Left ventricle myocardium inferior (tissue), 1 donor: Measurements from ENCODE around the gene ANAPC15. TPM values are rescaled to one million over a fixed set of nuclear protein-coding genes. Genes with fewer than 3 reads are reported as not detected.
A peak's percentile ranks its signal among the peaks of the same experiment; 100 is the strongest.

Experiments used
- DNase-seq: peaks from one replicate; pipeline ENCODE4 v3.0.0-alpha.2; 2020
- H3K27ac ChIP-seq: fragments of 200-600 bp; replicated peaks from 2 replicates; pipeline ENCODE4 v1.8.0; 2021
- H3K27me3 ChIP-seq: fragments of 200-600 bp; 2 replicates; pipeline ENCODE4 v1.8.0; 2021; ENCODE audit warnings: low read depth
- H3K36me3 ChIP-seq: fragments of 200-600 bp; 2 replicates; pipeline ENCODE4 v1.8.0; 2021
- H3K4me1 ChIP-seq: fragments of 200-600 bp; 2 replicates; pipeline ENCODE4 v1.8.0; 2021
- H3K4me3 ChIP-seq: fragments of 200-600 bp; 2 replicates; pipeline ENCODE4 v1.8.0; 2021; ENCODE audit warnings: mild to moderate bottlenecking, moderate library complexity
- H3K9me3 ChIP-seq: fragments of 200-600 bp; replicated peaks from 2 replicates; pipeline ENCODE4 v1.8.0; 2021
- CTCF ChIP-seq: fragments of 200-600 bp; IDR thresholded peaks from 2 replicates; pipeline ENCODE4 v1.8.0; 2021; ENCODE audit warnings: antibody characterized with exemption, mild to moderate bottlenecking, borderline replicate concordance
- intact Hi-C: fragments of 100-400 bp; cut with micrococcal nuclease; formaldehyde crosslinking; loops from one replicate; pipeline ENCODE4 v1.11.0; 2022
- total RNA-seq: library from RNA; stranded (reverse); fragmentation: NEBNext Ultra II Directional; extraction: Animal tissue kit (Norgen Biotek cat#: 25700); gene quantifications from one replicate; pipeline ENCODE4 v1.2.1, GENCODE V29; 2021
- donor health status: DM: no; HTN: yes; CAD: no; lungs with severe emphysema.

ANAPC15 gene
- total RNA-seq, 1 donor from 2014 or later, result 43.9 TPM

GRCh38 chr11:72084076-72084475, 28.4 kb downstream of the ANAPC15 start:
- intact Hi-C loops, result no loop called here
- DNase-seq, result no peak
- Histone ChIP-seq H3K27me3 (no peaks in the 10 kb centered on the region), H3K27ac (no peak overlapping the region), H3K9me3 (no peaks in the 10 kb centered on the region), H3K4me1 (peaks cover 17% of the 10 kb centered on the region), H3K36me3 (peaks cover 8% of the 10 kb centered on the region), H3K4me3 (no peak overlapping the region)
- TF ChIP-seq CTCF, result no peak

DNA sequence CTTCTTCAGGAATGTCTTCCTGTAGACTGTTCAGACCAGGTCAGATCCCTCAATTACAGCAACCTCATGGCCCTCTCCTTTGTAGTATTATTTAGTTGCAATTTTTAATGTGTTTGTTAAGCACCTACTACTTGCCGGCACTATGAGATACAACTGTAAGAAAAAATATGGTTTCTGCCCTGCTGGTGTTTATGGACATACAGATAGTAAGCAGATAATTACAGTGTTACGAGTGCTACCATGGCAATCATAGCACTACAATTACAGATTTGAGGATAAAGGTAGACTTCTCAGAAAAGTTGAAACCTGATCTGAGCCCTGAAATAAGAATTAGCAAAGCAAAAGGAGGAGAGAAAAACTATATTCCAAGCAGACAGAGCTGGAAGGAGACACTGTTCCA, 29.1 kb downstream of the ANAPC15 start:
- Histone ChIP-seq H3K4me1 (peaks cover 22% of the 10 kb centered on the region), H3K4me3 (no peak overlapping the region), H3K27ac (no peak overlapping the region), H3K36me3 (peaks cover 5% of the 10 kb centered on the region), H3K9me3 (no peaks in the 10 kb centered on the region), H3K27me3 (no peaks in the 10 kb centered on the region)
- intact Hi-C loops, result no loop called here
- DNase-seq, result no peak
- TF ChIP-seq CTCF, result no peak

GRCh38 chr11:72081821-72082453, 30.6 kb downstream of the ANAPC15 start:
- peaks cover 22% of the 10 kb centered on the region for H3K4me1 ChIP-seq
- H3K36me3 ChIP-seq, result no peaks in the 10 kb centered on the region
- peak overlapping the region; percentile 87 for H3K27ac ChIP-seq
- TF ChIP-seq CTCF, result no peak
- intact Hi-C loops, result no loop called here
- H3K27me3 ChIP-seq, result no peaks in the 10 kb centered on the region
- no peak overlapping the region for H3K4me3 ChIP-seq
- no peak for DNase-seq
- H3K9me3 ChIP-seq, result no peaks in the 10 kb centered on the region

GRCh38 chr11:72081184-72081644, 31.3 kb downstream of the ANAPC15 start:
- TF ChIP-seq CTCF, result no peak
- intact Hi-C loops, result no loop called here
- Histone ChIP-seq H3K27ac (peak overlapping the region; percentile 87), H3K36me3 (peaks cover 2% of the 10 kb centered on the region), H3K4me3 (peak overlapping the region; percentile 79), H3K9me3 (no peaks in the 10 kb centered on the region), H3K4me1 (peaks cover 22% of the 10 kb centered on the region), H3K27me3 (no peaks in the 10 kb centered on the region)
- DNase-seq, result no peak

DNA sequence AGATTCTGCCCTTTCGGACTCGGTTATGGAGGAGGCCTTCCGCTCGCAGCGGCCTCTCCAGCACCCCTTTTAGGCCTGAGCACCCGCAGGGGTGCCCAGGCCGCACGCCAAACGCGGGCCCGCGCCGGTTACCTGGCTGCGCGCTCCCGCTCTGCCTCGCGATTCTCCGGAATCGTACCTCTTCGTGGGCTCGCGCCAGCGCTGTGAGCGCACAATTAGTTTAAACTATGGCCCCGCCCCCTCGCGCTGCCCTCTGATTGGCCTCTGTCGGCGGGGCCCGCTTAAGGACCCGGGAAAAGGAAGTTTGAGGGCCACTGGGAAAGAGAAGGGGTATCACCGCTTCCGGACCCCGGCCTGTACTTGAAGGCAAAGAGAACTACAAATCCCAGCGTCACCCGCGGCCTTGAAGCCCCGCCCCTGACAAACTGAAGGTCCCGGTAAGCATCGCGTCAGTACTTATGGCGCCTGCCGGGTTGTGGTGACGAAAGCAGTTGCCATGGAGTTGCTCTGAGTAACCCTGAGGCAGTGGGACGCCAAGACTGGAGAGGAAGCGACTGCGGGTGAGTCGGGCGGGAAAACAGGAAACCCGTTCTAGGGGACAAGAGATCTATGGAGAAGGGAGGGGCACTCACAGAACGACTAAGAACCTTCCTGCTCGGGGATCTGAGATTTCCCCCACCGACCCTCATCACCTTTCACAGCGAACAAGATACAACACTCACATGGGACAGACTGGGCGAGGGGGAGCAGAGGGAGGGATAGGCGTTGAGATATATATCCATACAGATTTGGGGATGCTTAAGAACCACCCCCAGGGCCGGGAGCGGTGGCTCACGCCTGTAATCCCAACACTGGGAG, 31.9 kb downstream of the ANAPC15 start, which contains the start of the genes LRRC51 and NUMA1:
Gene LRRC51 (plus strand): TSS at position 525 of the 858 bp plus-strand sequence. CDS start 8,234 bp downstream, outside the sequence.
Gene NUMA1 (minus strand): TSS at position 217 of the 858 bp plus-strand sequence. CDS start 44,599 bp downstream, outside the sequence.
- Histone ChIP-seq H3K27ac (peak within 1 kb of the TSS; percentile 87), H3K36me3 (peaks cover 7% of the 10 kb centered on the region), H3K4me3 (peak within 1 kb of the TSS; percentile 79), H3K4me1 (peaks cover 22% of the 10 kb centered on the region), H3K27me3 (no peaks in the 10 kb centered on the region), H3K9me3 (no peaks in the 10 kb centered on the region)
- DNase-seq, result peak; percentile 99
- intact Hi-C loops, result no loop called here
- no peak for TF ChIP-seq CTCF
